Measurements from ENCODE around the gene ADCK2.

GRCh38 chr7:140640060-140640637, 32.6 kb upstream of the ADCK2 start:
- TF ChIP-seq POLR2A (IDR thresholded peaks at IDR 0.05) (no peak), CTCF (IDR thresholded peaks at IDR 0.05) (no peak)
